ENCODE data around the gene SIGLEC12.

Gene SIGLEC12

DNA sequence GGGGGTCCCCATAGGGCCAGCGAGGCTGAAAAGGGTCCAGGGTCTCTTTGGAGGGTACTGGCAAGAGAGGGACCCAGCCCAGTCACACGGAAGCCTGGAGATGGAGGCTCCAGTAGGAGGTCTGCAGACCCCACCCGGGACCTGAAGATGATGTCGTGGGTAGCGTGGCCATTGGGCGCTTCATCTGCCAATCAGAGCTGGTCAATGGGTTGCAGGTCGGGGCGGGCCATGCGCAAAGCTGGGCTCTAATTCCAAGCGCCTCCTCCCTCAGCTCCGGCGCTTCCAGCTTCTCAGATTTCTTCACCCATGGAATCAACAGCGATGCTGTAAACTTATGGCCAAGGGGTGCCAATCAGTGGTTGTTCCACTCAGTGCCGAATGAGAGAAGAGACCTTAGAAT, 10.9 kb downstream of the SIGLEC12 start:
- TF ChIP-seq ZFX (IDR thresholded peaks at IDR 0.05): no peak
- TF ChIP-seq CTCF (conservative IDR thresholded peaks at IDR 0.05): no peak
- H3K27ac ChIP-seq: no peak overlapping the region

- no peak for TF ChIP-seq ZFX (IDR thresholded peaks at IDR 0.05)
- no peak for TF ChIP-seq CTCF (conservative IDR thresholded peaks at IDR 0.05)
These were observed 12.5 kb downstream of the SIGLEC12 start for GRCh38 chr19:51489113-51489512.

GRCh38 chr19:51488491-51488890, 13.1 kb downstream of the SIGLEC12 start:
- TF ChIP-seq CTCF (conservative IDR thresholded peaks at IDR 0.05) (no peak), ZFX (IDR thresholded peaks at IDR 0.05) (no peak)
- H3K27ac ChIP-seq: no peak overlapping the region

More at GRCh38 chr19:51489113-51489512, 12.5 kb downstream of the SIGLEC12 start:
- no peak overlapping the region for H3K27ac ChIP-seq

DNA sequence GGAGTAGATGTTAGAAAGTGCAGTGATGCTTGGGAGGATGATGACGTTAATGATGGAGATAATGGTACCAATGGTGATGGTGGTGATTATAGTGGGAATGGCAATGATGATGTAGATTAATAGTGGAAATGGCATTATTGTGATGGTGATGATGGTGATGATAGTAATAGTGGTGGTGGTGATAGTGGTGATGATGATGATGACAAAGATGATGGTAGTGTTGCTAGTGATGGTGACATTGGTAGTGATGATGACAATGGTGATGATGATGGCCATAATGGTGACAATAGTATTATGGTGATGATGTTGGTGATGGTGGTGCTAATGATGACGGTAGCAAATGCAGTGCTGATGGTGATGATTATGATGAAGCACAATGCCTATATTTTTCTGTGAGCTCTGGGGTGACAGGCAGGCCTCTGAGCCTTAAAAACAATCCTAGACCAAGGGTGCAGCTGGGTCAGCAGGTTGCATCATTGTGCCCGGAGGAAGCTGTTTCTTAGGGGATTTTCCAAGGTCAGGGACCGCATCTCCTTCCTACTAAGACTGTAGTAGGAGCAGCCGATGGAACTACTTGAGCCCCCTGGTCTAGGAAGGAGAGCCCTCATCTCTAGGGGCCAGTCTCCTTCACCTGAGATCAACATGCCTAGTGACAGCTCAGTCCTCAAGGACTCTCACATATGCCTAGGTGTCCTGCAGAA, 15.5 kb downstream of the SIGLEC12 start:
- no peak overlapping the region for H3K27ac ChIP-seq
- TF ChIP-seq ZFX (IDR thresholded peaks at IDR 0.05): no peak
- no peak for TF ChIP-seq CTCF (conservative IDR thresholded peaks at IDR 0.05)

GRCh38 chr19:51480590-51480989, 21.0 kb downstream of the SIGLEC12 start:
- no peak for TF ChIP-seq CTCF (conservative IDR thresholded peaks at IDR 0.05)
- no peak overlapping the region for H3K27ac ChIP-seq

DNA sequence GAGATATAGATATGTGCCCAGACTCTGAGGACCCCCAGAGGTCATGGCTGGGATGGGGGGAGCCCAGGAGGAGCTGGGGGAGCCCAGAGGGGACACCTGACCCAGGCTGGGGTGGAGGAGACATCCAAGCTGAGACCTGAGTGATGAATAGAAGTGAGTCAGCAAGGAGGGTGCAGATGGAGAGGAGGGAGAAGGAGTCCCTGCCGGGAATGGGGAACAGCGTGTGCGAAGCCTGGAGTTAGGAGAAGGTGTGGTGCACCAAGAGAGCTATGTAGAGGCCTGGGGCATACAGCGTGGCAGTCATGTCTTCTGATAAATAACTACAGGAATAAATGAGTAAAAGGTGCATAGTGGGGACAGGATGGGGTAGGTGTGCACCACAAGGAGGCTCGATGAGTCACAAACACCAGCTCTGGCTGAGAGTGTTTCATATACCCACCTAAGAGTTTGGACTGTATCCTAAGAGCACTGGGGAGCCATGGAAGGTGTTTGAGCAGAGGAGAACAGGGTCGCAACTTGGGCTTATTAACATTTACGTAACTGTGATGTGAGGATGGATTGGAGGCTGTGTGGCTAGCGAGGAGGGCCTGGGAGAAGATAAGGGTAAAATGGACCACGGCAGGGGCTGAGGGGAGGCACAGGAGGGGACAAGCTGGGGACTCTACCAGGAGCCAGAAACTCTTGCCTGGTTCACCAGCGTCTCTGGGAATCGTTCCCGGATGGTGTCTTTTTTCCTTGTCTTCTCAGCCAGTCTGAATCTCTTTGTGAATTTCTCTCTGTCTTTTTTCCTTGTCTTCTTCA, 21.9 kb downstream of the SIGLEC12 start:
- no peak for TF ChIP-seq ZFX (IDR thresholded peaks at IDR 0.05)
- TF ChIP-seq CTCF (conservative IDR thresholded peaks at IDR 0.05): no peak
- H3K27ac ChIP-seq: no peak overlapping the region

All from C4-2B (cell line).